Measurements from ENCODE around the gene SLIT3.

GRCh38 chr5:168781941-168782571 is 518.9 kb downstream of the SLIT3 start:
- TF ChIP-seq CTCF (IDR thresholded peaks at IDR 0.05; ENCODE audit: insufficient read depth, low read length, poor library complexity, severe bottlenecking) (no peak), EZH2phosphoT487 (conservative IDR thresholded peaks at IDR 0.05; ENCODE audit: low read length) (no peak)

Data from SU-DHL-6 (cell line).